Measurements from ENCODE around the gene DUX4. TPM values are rescaled to one million over a fixed set of nuclear protein-coding genes. Genes with fewer than 3 reads are reported as not detected.
A peak's percentile ranks its signal among the peaks of the same experiment; 100 is the strongest.
"Not testable (repeated sequence)": the region's sequence is repeated elsewhere in the genome, so short reads cannot be mapped to it uniquely, and the experiment has no call there.

The DUX4 gene
- total RNA-seq, 5 donors from 2014 or later (not counting 1 experiment from before 2014, with no cell fraction given): not detected

GRCh38 chr4:190180947-190181346, 7.4 kb downstream of the DUX4 start:
- DNase-seq; H3K36me3 Mint-ChIP-seq; H3K27ac ChIP-seq (ENCODE audit: low read length); H3K9me3 ChIP-seq; H3K9me3 Mint-ChIP-seq; H3K27me3 Mint-ChIP-seq; H3K4me1 ChIP-seq (ENCODE audit: control insufficient read depth in 1 of 2, extremely low read depth in 1 of 2, insufficient read depth in 2 of 2, low read length in 2 of 2); POLR2A ChIA-PET; H3K4me3 ChIP-seq (ENCODE audit: control insufficient read depth in 1 of 2, extremely low read depth in 1 of 2, low read length in 1 of 2); H3K27ac Mint-ChIP-seq; H3K4me3 Mint-ChIP-seq; CTCF ChIA-PET; H3K36me3 ChIP-seq (ENCODE audit: control insufficient read depth in 2 of 2, extremely low read depth in 1 of 2, insufficient read depth in 1 of 2, low read length in 1 of 2); H3K27me3 ChIP-seq (replicated peaks in 1 of 2; ENCODE audit: control insufficient read depth in 2 of 2, extremely low read depth in 1 of 2, insufficient read depth in 2 of 2, low read length in 1 of 2); ATAC-seq (replicated peaks in 1 of 4); H3K4me1 Mint-ChIP-seq: not testable (repeated sequence)
- no CpG with 5 or more reads among the region's 1 CpG for WGBS (ENCODE audit: insufficient coverage)

DNA sequence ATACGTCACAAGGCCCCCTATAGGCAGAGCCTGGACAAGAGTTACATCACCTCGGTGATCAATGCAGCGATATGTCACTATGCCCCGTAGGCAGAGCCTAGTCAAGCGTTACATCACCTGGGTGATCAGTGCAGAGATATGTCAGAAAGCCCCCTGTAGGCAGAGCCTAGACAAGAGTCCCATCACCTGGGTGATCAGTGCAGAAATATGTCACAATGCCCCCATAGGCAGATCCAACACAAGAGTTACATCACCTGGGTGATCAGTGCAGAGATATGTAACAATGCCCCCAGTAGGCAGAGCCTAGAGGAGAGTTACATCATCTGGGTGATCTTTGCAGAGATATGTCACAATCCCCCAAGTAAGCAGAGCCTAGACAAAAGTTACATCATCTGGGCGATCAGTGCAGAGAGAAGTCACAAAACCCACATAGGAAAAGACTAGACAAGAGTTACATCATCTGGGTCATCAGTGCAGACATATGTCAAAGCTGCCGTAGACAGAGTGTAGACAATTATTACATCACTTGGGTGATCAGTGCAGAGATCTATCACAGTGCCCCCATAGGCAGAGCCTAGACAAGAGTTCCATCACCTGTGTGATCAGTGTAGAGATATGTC, 8.0 kb downstream of the DUX4 start:
- H3K4me1 Mint-ChIP-seq; CTCF ChIA-PET; H3K27ac Mint-ChIP-seq; H3K4me3 ChIP-seq (ENCODE audit: control insufficient read depth in 1 of 2, extremely low read depth in 1 of 2, low read length in 1 of 2); H3K27ac ChIP-seq (ENCODE audit: low read length); H3K36me3 Mint-ChIP-seq; POLR2A ChIA-PET; H3K27me3 Mint-ChIP-seq; H3K9me3 ChIP-seq; H3K4me1 ChIP-seq (ENCODE audit: control insufficient read depth in 1 of 2, extremely low read depth in 1 of 2, insufficient read depth in 2 of 2, low read length in 2 of 2); H3K9me3 Mint-ChIP-seq; ATAC-seq (replicated peaks in 1 of 4); H3K4me3 Mint-ChIP-seq; H3K27me3 ChIP-seq (replicated peaks in 1 of 2; ENCODE audit: control insufficient read depth in 2 of 2, extremely low read depth in 1 of 2, insufficient read depth in 2 of 2, low read length in 1 of 2); H3K36me3 ChIP-seq (ENCODE audit: control insufficient read depth in 2 of 2, extremely low read depth in 1 of 2, insufficient read depth in 1 of 2, low read length in 1 of 2): not testable (repeated sequence)
- no CpG with 5 or more reads among the region's 7 CpGs for WGBS (ENCODE audit: insufficient coverage)
- DNase-seq: peak in 4 of 35 experiments; percentile 0 to 7 (median 3)

GRCh38 chr4:190203510-190203909, 29.9 kb downstream of the DUX4 start:
- H3K9me3 ChIP-seq; H3K27ac ChIP-seq (ENCODE audit: low read length); H3K4me3 ChIP-seq (ENCODE audit: control insufficient read depth in 1 of 2, extremely low read depth in 1 of 2, low read length in 1 of 2); H3K36me3 ChIP-seq (ENCODE audit: control insufficient read depth in 2 of 2, extremely low read depth in 1 of 2, insufficient read depth in 1 of 2, low read length in 1 of 2); H3K9me3 Mint-ChIP-seq; H3K4me3 Mint-ChIP-seq; H3K27me3 Mint-ChIP-seq; ATAC-seq (replicated peaks in 1 of 4); CTCF ChIA-PET; H3K4me1 ChIP-seq (ENCODE audit: control insufficient read depth in 1 of 2, extremely low read depth in 1 of 2, insufficient read depth in 2 of 2, low read length in 2 of 2); POLR2A ChIA-PET; H3K4me1 Mint-ChIP-seq; H3K36me3 Mint-ChIP-seq; H3K27me3 ChIP-seq (replicated peaks in 1 of 2; ENCODE audit: control insufficient read depth in 2 of 2, extremely low read depth in 1 of 2, insufficient read depth in 2 of 2, low read length in 1 of 2); H3K27ac Mint-ChIP-seq: not testable (repeated sequence)
- DNase-seq: peak in 4 of 35 experiments; percentile 3 to 6 (median 4)
- 93% methylated on average over 13 of the region's 73 CpGs for WGBS (ENCODE audit: insufficient coverage)

Other genes starting within 250 kb of the DUX4 start
- gene FRG1, start 232.9 kb upstream of the DUX4 start, total RNA-seq: 10 to 100 TPM; 42.4 to 52.9 (median 49.1) TPM
- gene FRG2, start 146.5 kb upstream of the DUX4 start, total RNA-seq: not detected
- gene DBET, start 109.3 kb upstream of the DUX4 start, total RNA-seq: under 1 TPM in 1 of 5 donors, not detected in 4; 0.09 TPM

Data from T-cell (primary cell).